GF-D8 (cell line): ENCODE data around the gene DNAJB11.
"Not testable (repeated sequence)": the region's sequence is repeated elsewhere in the genome, so short reads cannot be mapped to it uniquely, and the experiment has no call there.

Experiments
- DNase-seq: peaks from one replicate; lab custom pipeline; 2025; lab: John Stamatoyannopoulos, UW

Gene DNAJB11

GRCh38 chr3:186570096-186570940, at the start of gene DNAJB11:
Gene DNAJB11, plus strand, starts transcription at chr3:186570720. Its CDS starts 178 bp downstream, at chr3:186570898.
- DNase-seq: peak; percentile 99

- no peak for DNase-seq
These were observed 49.3 kb upstream of the DNAJB11 start for GRCh38 chr3:186520957-186521842.

DNA sequence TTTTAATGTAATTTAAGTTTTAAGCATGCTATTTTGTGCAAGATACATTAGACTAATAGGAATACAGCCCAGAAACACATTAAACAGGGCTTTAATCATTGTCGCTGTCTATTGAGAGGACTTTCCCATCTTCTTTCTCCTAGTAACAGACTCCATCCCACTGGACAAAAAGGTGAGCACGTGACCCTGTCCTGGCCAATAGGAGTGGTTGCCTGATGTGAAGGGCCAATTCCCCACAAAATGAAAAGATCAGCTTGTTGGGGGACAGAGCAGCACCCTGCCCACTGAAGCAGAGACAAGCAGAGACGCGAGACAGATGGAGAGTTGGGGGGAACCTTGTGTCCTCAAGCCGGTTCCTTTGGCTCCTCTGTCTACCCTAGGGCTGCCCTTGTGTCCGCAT, 47.5 kb upstream of the DNAJB11 start:
- DNase-seq: no peak

GRCh38 chr3:186523434-186523833, 47.1 kb upstream of the DNAJB11 start:
- no peak for DNase-seq

GRCh38 chr3:186524616-186525015, 45.9 kb upstream of the DNAJB11 start:
- no peak for DNase-seq

- no peak for DNase-seq
These were observed 44.9 kb upstream of the DNAJB11 start for GRCh38 chr3:186525369-186526255.

DNA sequence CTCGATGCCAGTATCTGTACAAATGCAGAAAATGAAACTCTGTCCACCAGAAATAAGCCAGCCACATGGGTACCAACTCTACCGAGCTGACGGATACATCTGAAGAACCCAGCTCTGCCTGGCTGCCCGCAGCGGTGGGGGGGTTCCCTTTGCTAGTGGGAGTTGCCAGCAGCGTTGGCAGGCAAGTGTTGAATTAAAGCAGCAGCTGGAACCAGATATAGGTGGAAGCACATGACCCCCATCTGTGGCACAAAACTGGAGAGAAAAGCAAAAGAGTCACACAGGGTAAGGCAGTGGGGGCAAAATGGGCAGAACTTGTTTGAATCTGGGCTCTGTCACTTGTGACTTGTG, 44.3 kb upstream of the DNAJB11 start:
- no peak for DNase-seq

DNA sequence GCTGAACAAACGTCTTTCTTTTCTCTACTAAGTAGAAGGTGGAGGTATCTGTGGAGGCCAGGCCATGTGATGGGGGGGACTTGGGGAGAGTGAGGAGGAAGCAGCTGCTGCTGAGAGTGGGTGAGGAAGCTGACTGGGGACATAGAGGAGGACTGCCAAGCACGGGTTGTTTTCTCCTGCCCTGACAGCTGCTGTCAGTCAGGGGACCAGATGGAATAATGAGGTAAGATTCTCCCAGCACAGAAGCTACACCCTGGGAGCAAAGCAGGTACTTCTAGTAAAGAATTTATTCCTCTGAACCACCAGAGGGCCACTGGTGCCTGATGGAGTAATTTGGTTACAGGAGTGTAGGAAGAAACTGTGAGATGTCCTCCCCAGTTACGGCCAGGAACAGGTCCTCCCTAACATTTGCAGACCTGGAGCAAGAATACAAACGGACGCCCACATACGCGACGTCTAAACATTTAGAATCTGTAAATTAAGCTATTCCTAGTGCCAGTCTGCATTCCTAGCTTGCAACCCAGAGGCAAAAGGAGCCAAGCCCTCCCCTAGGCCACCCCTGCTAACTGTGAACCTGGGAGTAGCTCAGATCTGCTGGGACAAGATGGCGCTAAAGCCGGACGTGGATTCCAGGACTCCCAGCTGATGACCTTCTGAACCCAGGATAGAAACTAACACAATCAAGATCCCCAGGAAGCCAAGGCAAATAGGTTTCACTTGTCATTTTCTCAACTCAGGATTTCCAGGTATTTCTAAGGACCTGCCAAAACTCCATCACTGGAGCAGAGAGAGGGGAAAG, 41.1 kb upstream of the DNAJB11 start:
- DNase-seq: peak; percentile 33

- no peak for DNase-seq
These were observed 40.1 kb upstream of the DNAJB11 start for GRCh38 chr3:186530415-186530814.

DNA sequence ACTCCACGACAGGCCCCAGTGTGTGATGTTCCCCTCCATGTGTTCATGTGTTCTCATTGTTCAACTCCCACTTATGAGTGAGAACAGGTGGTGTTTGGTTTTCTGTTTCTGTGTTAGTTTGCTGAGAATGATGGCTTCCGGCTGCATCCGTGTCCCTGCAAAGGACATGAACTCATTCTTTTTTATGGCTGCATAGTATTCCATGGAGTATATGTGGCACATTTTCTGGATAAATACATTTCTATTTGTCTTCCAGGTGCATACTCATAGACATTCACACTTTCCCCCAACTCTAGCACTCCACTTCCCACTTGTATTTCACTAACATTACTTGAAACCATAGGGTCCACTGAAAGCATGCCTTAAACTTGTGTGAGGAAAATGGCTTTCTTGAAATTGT, 38.8 kb upstream of the DNAJB11 start:
- DNase-seq: not testable (repeated sequence)

GRCh38 chr3:186532598-186533072, 37.9 kb upstream of the DNAJB11 start:
- DNase-seq: peak; percentile 73

GRCh38 chr3:186534113-186534669, 36.3 kb upstream of the DNAJB11 start:
- DNase-seq: peak; percentile 46

DNA sequence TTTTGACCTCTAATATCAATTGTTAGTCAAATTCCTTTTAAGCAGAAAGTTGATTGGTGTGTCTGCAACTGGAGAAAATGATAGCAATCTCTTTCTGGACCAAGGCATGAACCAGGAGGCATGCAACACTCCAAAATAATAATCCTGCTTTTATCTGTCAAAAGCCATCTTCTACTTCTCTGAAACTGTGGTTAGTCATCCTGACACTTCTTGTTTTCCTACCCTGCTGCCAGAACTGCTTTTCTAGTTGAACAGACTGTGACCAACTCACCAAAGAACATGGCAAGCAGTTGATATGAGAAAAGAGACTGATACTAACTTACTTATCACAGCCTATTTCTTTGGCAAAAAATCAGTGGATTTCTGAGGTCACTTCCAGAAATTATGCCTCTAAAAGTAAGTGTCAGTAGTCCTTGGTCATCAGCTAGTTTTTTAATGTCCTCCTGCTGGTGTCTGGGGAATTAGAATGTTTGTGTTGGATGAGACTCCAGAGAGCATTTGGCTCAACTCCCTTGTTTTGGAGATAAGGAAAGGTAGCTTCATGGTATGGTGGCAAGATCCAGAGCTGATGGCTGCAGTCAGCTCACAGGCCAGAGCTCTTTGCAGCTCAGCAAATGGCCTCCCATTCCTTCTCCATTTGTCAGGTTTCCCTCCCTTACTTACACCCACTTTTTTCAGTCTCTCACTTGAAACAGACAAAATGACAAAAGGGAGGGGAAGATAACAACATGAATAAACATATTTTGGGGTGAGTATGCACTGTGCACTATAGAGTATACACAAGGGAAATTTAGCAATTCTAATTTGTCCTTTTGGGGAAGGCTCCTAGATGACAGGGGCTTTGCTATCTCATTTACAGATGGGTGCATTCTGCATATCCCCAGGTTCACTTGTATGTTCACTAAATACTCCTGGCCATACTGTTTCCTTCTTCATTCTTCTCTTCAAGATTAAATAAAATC, 33.4 kb upstream of the DNAJB11 start:
- peak; percentile 24 for DNase-seq

- DNase-seq: no peak
These were observed 31.7 kb upstream of the DNAJB11 start for GRCh38 chr3:186538779-186539178.

- peak; percentile 35 for DNase-seq
These were observed 30.2 kb upstream of the DNAJB11 start for GRCh38 chr3:186540221-186540834.

DNA sequence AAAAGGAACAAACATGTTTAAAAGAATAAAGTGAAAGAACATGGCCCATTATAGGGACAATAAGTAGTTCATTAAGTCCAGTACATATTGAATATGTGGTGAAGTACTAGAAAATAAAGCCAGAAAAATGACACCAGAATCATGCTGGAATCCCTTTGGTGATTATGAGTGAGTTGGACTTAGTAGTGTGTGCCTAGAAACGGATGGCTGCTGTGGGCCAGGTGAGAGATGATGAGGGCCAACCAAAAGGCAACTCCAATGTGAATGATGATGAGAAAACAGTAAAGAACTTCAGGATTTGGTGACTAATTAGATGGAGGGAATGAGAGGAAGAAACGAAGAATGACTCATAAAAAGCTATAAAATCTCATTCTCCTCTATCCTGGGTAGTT, 29.7 kb upstream of the DNAJB11 start:
- no peak for DNase-seq

- no peak for DNase-seq
These were observed 26.2 kb upstream of the DNAJB11 start, which contains the start of gene CRYGS for GRCh38 chr3:186544281-186544680. Gene CRYGS, minus strand, starts transcription at chr3:186544380. Its CDS starts 54 bp downstream, at chr3:186544326.

GRCh38 chr3:186549497-186549896, 21.0 kb upstream of the DNAJB11 start:
- no peak for DNase-seq

- no peak for DNase-seq
These were observed 19.1 kb upstream of the DNAJB11 start for GRCh38 chr3:186551387-186551786.
